Mammary epithelial cell (primary cell): ENCODE data around the gene ORC6.

ENCODE experiments used
- CTCF ChIP-seq, 2 donors: IDR thresholded peaks in 1 of 2; conservative IDR thresholded peaks in 1 of 2; 2 replicates each; pipeline ENCODE4 v1.5.1; 2011 to 2012; ENCODE audit warnings: inconsistent platforms in 2 of 2, low read length in 2 of 2, mild to moderate bottlenecking in 2 of 2, control low read depth in 1 of 2, low read depth in 1 of 2; ENCODE audit not compliant: insufficient read depth in 1 of 2; ENCODE audit errors: extremely low read depth in 1 of 2
- EZH2 ChIP-seq: IDR thresholded peaks from 2 replicates; pipeline ENCODE4 v1.6.1; 2012; ENCODE audit warnings: low read length, inconsistent platforms, borderline replicate concordance

GRCh38 chr16:46718214-46718613 is 28.8 kb downstream of the ORC6 start:
- TF ChIP-seq EZH2 (no peak), CTCF (conservative IDR thresholded peaks at IDR 0.05 in 1 of 2, IDR thresholded peaks at IDR 0.05 in 1 of 2; ENCODE audit: extremely low read depth in 1 of 2, insufficient read depth in 1 of 2, low read depth in 1 of 2, low read length in 2 of 2) (no peak)
